ENCODE results near the gene EIF4A3. TPM values are rescaled to one million over a fixed set of nuclear protein-coding genes. Genes with fewer than 3 reads are reported as not detected.

The EIF4A3 gene
- total and polyA plus RNA-seq, 2 experiments from 2014 or later, result 124 to 126 TPM

GRCh38 chr17:80145076-80146075 is 1.6 kb downstream of the EIF4A3 start:
- Histone ChIP-seq H3K4me3 (peak overlapping the region; percentile 93), H3K27ac (peak overlapping the region; percentile 81), H3K36me3 (peaks cover 39% of the 10 kb centered on the region), H3K4me1 (ENCODE audit: low read depth) (peaks cover 11% of the 10 kb centered on the region), H3K9me3 (ENCODE audit: low read depth) (no peaks in the 10 kb centered on the region), H3K27me3 (no peaks in the 10 kb centered on the region)
- no peak for DNase-seq (ENCODE audit: low read depth in 1 of 2, low spot score in 1 of 2)
- no peak for TF ChIP-seq CTCF (IDR thresholded peaks at IDR 0.05; ENCODE audit: low read depth, low read length)

- no peak for TF ChIP-seq CTCF (IDR thresholded peaks at IDR 0.05; ENCODE audit: low read depth, low read length)
- DNase-seq (ENCODE audit: low read depth in 1 of 2, low spot score in 1 of 2), result no peak
- peaks cover 61% of the 10 kb centered on the region for H3K36me3 ChIP-seq
These were observed 4.0 kb downstream of the EIF4A3 start for GRCh38 chr17:80142929-80143328.

GRCh38 chr17:80141463-80142165 is 5.3 kb downstream of the EIF4A3 start:
- Histone ChIP-seq H3K27me3 (no peaks in the 10 kb centered on the region), H3K4me1 (ENCODE audit: low read depth) (peaks cover 11% of the 10 kb centered on the region), H3K36me3 (peaks cover 73% of the 10 kb centered on the region), H3K9me3 (ENCODE audit: low read depth) (no peaks in the 10 kb centered on the region), H3K27ac (no peak overlapping the region), H3K4me3 (no peak overlapping the region)
- TF ChIP-seq CTCF (IDR thresholded peaks at IDR 0.05; ENCODE audit: low read depth, low read length), result no peak
- no peak for DNase-seq (ENCODE audit: low read depth in 1 of 2, low spot score in 1 of 2)

More at GRCh38 chr17:80142929-80143328, 4.0 kb downstream of the EIF4A3 start:
- H3K27me3 ChIP-seq, result no peaks in the 10 kb centered on the region
- H3K4me3 ChIP-seq, result no peak overlapping the region
- H3K9me3 ChIP-seq (ENCODE audit: low read depth), result no peaks in the 10 kb centered on the region
- peaks cover 11% of the 10 kb centered on the region for H3K4me1 ChIP-seq (ENCODE audit: low read depth)
- no peak overlapping the region for H3K27ac ChIP-seq

GRCh38 chr17:80138856-80139426 is 8.0 kb downstream of the EIF4A3 start:
- TF ChIP-seq CTCF (IDR thresholded peaks at IDR 0.05; ENCODE audit: low read depth, low read length), result no peak
- no peak for DNase-seq (ENCODE audit: low read depth in 1 of 2, low spot score in 1 of 2)
- Histone ChIP-seq H3K4me3 (no peak overlapping the region), H3K27me3 (no peaks in the 10 kb centered on the region), H3K4me1 (ENCODE audit: low read depth) (no peaks in the 10 kb centered on the region), H3K9me3 (ENCODE audit: low read depth) (no peaks in the 10 kb centered on the region), H3K36me3 (peaks cover 95% of the 10 kb centered on the region), H3K27ac (no peak overlapping the region)

- H3K36me3 ChIP-seq, result peaks cover 84% of the 10 kb centered on the region
- no peak for DNase-seq (ENCODE audit: low read depth in 1 of 2, low spot score in 1 of 2)
These were observed 9.8 kb downstream of the EIF4A3 start for GRCh38 chr17:80137131-80137530.

More at GRCh38 chr17:80137131-80137530, 9.8 kb downstream of the EIF4A3 start:
- Histone ChIP-seq H3K27ac (no peak overlapping the region), H3K27me3 (no peaks in the 10 kb centered on the region), H3K4me1 (ENCODE audit: low read depth) (no peaks in the 10 kb centered on the region), H3K4me3 (no peak overlapping the region), H3K9me3 (ENCODE audit: low read depth) (no peaks in the 10 kb centered on the region)
- no peak for TF ChIP-seq CTCF (IDR thresholded peaks at IDR 0.05; ENCODE audit: low read depth, low read length)

Measured in cardiac muscle cell (in vitro differentiated cells and primary cell).